ENCODE results near the gene VPS39.

DNA sequence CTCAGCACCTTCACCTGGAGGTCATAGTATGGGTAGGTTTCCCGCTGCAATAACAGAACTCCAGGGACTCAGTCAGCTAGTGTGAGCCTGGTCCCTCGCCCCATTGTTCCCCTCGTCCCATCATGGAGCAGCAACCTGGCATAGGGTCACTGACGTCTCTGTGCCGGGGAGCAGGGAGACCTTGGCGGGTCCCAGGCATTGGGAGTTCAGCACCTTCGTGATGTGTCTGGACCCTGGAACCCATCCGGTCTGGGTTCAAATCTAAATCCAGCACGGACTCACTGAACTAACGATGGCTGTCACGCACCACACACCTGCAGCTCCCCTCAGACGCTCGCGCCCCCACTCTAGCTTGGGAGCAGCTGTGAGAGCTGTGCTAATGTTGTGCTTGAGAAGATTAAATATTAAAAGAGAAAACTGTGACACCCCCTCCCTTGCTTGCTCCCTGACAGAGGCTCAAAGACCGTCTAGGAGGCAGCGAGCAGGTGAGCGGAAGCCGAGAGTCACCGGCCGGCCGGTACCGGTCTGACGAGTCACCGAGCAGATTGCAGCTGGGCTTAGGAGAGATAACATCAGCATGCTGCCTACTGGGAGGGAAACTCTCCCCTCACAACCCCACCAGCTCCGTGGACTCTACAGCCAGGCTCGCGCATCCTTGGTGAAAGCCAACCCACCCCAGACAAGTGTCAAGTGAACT lies 52.4 kb downstream of the VPS39 start:
- TF ChIP-seq, protein P1, sequence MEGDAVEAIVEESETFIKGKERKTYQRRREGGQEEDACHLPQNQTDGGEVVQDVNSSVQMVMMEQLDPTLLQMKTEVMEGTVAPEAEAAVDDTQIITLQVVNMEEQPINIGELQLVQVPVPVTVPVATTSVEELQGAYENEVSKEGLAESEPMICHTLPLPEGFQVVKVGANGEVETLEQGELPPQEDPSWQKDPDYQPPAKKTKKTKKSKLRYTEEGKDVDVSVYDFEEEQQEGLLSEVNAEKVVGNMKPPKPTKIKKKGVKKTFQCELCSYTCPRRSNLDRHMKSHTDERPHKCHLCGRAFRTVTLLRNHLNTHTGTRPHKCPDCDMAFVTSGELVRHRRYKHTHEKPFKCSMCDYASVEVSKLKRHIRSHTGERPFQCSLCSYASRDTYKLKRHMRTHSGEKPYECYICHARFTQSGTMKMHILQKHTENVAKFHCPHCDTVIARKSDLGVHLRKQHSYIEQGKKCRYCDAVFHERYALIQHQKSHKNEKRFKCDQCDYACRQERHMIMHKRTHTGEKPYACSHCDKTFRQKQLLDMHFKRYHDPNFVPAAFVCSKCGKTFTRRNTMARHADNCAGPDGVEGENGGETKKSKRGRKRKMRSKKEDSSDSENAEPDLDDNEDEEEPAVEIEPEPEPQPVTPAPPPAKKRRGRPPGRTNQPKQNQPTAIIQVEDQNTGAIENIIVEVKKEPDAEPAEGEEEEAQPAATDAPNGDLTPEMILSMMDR (tag by site-specific recombination; IDR thresholded peaks at IDR 0.05), result no peak
- TF ChIP-seq ZNF175 (tag by site-specific recombination; IDR thresholded peaks at IDR 0.05) (no peak), ZNF510 (tag by site-specific recombination; IDR thresholded peaks at IDR 0.05; ENCODE audit: insufficient replicate concordance) (no peak), SCRT2 (tag by site-specific recombination; IDR thresholded peaks at IDR 0.05) (no peak), ZNF830 (tag by site-specific recombination; IDR thresholded peaks at IDR 0.05; ENCODE audit: low read depth) (no peak), ZNF654 (tag by site-specific recombination; IDR thresholded peaks at IDR 0.05; ENCODE audit: low read depth) (no peak), ZNF274 (IDR thresholded peaks at IDR 0.05; ENCODE audit: low read length) (no peak), ZNF274 (tag by site-specific recombination; IDR thresholded peaks at IDR 0.05; ENCODE audit: borderline replicate concordance) (no peak), ZNF391 (tag by site-specific recombination; IDR thresholded peaks at IDR 0.05; ENCODE audit: borderline replicate concordance, low read depth) (no peak), ZNF596 (tag by site-specific recombination; IDR thresholded peaks at IDR 0.05) (no peak)
- TF ChIP-seq, protein P2, sequence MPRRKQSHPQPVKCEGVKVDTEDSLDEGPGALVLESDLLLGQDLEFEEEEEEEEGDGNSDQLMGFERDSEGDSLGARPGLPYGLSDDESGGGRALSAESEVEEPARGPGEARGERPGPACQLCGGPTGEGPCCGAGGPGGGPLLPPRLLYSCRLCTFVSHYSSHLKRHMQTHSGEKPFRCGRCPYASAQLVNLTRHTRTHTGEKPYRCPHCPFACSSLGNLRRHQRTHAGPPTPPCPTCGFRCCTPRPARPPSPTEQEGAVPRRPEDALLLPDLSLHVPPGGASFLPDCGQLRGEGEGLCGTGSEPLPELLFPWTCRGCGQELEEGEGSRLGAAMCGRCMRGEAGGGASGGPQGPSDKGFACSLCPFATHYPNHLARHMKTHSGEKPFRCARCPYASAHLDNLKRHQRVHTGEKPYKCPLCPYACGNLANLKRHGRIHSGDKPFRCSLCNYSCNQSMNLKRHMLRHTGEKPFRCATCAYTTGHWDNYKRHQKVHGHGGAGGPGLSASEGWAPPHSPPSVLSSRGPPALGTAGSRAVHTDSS (tag by site-specific recombination; IDR thresholded peaks at IDR 0.05), result no peak
- TF ChIP-seq, protein P3, sequence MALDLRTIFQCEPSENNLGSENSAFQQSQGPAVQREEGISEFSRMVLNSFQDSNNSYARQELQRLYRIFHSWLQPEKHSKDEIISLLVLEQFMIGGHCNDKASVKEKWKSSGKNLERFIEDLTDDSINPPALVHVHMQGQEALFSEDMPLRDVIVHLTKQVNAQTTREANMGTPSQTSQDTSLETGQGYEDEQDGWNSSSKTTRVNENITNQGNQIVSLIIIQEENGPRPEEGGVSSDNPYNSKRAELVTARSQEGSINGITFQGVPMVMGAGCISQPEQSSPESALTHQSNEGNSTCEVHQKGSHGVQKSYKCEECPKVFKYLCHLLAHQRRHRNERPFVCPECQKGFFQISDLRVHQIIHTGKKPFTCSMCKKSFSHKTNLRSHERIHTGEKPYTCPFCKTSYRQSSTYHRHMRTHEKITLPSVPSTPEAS (tag by site-specific recombination; IDR thresholded peaks at IDR 0.05), result no peak
- TF ChIP-seq, protein P4, sequence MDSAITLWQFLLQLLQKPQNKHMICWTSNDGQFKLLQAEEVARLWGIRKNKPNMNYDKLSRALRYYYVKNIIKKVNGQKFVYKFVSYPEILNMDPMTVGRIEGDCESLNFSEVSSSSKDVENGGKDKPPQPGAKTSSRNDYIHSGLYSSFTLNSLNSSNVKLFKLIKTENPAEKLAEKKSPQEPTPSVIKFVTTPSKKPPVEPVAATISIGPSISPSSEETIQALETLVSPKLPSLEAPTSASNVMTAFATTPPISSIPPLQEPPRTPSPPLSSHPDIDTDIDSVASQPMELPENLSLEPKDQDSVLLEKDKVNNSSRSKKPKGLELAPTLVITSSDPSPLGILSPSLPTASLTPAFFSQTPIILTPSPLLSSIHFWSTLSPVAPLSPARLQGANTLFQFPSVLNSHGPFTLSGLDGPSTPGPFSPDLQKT (IDR thresholded peaks at IDR 0.05; ENCODE audit: borderline replicate concordance, low read depth, low read length), result no peak
